OCI-LY7 (cell line): Measurements from ENCODE around the gene SLBP.

Source experiments
- EZH2phosphoT487 ChIP-seq: fragments of 200-600 bp; sonication (generic); IDR thresholded peaks from 2 replicates; pipeline ENCODE4 v1.6.1; 2018; ENCODE audit warnings: low read depth, borderline replicate concordance, mild to moderate bottlenecking, mixed run types, antibody characterized with exemption, low read length, moderate library complexity, mixed read lengths
- TF ChIP-seq, protein P1 (sequence below): fragments of 200-600 bp; sonication (generic); conservative IDR thresholded peaks from 2 replicates; pipeline ENCODE4 v1.5.1; 2014; ENCODE audit warnings: mild to moderate bottlenecking, antibody characterized with exemption, low read length, moderate library complexity, mixed read lengths

DNA sequence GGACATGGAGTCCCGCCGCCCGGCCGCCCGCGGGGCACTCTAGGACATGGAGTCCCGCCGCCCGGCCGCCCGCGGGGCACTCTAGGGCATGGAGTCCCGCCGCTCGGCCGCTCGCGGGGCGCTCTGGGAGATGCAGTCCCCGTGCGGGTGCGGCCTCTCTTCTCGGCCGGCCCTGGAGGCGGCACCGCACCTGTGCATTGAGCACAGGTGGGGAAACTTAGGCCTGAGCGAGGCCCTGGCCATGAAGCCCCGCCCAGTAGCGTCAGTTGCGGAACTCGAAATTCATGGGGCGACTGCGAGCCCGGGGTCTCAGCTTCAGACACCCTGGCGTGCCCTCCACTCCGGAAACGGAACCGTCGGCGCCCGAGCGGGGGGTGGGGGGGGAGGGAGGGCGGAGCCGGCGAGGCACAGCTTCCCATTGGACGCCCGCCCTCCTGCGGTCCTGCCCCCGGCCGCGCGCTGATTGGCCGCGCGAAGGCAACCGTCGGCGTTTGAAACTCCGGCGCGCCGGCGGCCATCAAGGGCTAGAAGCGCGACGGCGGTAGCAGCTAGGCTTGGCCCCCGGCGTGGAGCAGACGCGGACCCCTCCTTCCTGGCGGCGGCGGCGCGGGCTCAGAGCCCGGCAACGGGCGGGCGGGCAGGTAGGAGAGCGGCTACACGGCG, 9.0 kb upstream of the SLBP start, which contains the start of the genes TACC3 and TMEM129:
- TF ChIP-seq, protein P1, sequence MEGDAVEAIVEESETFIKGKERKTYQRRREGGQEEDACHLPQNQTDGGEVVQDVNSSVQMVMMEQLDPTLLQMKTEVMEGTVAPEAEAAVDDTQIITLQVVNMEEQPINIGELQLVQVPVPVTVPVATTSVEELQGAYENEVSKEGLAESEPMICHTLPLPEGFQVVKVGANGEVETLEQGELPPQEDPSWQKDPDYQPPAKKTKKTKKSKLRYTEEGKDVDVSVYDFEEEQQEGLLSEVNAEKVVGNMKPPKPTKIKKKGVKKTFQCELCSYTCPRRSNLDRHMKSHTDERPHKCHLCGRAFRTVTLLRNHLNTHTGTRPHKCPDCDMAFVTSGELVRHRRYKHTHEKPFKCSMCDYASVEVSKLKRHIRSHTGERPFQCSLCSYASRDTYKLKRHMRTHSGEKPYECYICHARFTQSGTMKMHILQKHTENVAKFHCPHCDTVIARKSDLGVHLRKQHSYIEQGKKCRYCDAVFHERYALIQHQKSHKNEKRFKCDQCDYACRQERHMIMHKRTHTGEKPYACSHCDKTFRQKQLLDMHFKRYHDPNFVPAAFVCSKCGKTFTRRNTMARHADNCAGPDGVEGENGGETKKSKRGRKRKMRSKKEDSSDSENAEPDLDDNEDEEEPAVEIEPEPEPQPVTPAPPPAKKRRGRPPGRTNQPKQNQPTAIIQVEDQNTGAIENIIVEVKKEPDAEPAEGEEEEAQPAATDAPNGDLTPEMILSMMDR = no peak
- TF ChIP-seq EZH2phosphoT487 = no peak
